T-helper 2 cell treated with Interferon-gamma antibody and Interleukin-4, amounts not matched to agents 100 ng/mL and 5 ng/mL, for 36 hours (primary cell): ENCODE data around the gene SMCP. TPM values are rescaled to one million over a fixed set of nuclear protein-coding genes. Genes with fewer than 3 reads are reported as not detected.

Experiments used
- intact Hi-C: fragments of 100-400 bp; cut with micrococcal nuclease; formaldehyde crosslinking; loops from one replicate; pipeline ENCODE4 v1.15.1; 2023
- total RNA-seq: library from RNA; stranded (reverse); gene quantifications from 2 replicates; pipeline ENCODE4 v1.2.3, GENCODE V29; 2022

Gene SMCP, protein sequence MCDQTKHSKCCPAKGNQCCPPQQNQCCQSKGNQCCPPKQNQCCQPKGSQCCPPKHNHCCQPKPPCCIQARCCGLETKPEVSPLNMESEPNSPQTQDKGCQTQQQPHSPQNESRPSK
- total RNA-seq, result not detected in 2 replicates

DNA sequence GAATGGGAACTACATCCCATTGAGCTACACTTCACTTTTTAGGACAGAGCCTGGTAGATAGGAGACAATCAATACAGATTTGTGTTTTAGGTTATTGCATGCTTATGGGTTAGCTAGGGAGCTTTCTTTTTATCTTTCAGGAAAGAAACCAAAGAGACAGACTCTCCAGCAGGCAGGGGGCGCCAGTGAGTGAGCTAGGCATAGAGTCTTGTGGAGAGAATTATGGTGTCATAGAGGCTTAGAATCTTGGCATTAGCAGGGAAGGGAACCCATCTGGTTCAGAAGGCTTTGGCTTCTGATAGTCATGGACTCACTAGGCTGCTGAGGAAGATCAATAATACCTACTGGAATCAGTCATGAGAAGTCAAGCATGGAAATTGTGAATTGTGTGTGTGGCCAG, at the start of gene SMCP:
Gene SMCP (plus strand): TSS at position 281 of the 400 bp plus-strand sequence. CDS start 6,101 bp downstream, outside the sequence.
- intact Hi-C loops, result no loop called here

DNA sequence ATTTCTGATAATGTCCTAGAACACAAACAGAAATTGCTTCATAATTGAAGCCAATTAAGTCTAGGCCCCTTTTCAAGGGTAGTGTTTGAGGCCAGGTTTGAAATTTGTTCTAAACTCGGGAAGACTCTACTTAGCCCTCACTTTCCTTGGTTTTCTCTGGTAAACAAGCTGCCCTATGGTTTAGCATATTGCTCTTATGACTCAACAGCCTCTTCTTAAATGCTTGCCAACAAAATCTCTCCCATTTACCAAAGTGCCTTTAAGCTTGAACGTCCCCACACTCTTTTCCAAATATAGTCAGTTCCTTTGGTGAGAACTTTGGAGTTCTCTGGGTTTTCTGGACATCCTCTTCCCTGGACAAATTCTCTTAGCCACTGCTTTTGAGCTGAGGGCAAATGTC, 41.3 kb upstream of the SMCP start:
- intact Hi-C loops, result no loop called here

DNA sequence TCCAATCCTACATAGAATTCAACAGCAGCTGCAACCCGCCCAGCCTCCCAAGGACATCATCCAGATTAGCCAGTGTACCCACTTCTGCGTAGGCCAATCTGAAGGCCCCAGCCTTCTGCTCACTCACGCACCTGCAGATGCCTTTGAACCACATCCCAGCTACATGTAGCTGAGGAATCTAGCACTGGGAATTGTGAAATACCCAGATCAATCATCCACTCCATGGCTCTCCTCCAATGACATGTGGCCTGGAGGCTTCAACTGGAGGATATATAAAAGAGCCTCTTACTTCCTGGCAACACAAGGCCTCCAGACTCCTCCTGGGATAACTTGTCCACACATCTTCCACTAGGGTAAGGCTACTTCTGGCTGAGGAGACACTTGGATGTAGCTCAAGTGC, 35.6 kb upstream of the SMCP start, which contains the start of gene LCE6A:
Gene LCE6A (plus strand): TSS at position 301 of the 400 bp plus-strand sequence. CDS start 665 bp downstream, outside the sequence.
- intact Hi-C loops, result no loop called here

DNA sequence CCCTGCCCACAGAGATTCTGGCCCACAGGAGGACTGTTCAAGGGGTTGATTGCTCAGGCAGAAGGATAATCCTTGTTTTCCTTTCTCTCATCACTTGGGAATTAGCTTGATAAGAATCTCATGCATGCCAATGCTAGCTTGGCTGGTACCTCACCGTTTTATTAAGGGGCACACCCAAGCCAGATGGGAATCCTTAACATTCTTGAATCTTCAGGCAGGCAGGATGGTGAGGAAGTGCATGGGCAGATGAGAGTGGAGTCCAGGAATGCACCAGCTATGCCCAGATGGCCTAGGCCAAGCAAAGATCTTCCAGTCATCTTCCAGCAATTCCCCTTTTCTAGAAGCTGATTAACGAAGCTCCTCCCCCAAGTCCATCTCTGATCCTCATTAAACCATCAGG, 22.5 kb upstream of the SMCP start:
- intact Hi-C loops, result no loop called here

DNA sequence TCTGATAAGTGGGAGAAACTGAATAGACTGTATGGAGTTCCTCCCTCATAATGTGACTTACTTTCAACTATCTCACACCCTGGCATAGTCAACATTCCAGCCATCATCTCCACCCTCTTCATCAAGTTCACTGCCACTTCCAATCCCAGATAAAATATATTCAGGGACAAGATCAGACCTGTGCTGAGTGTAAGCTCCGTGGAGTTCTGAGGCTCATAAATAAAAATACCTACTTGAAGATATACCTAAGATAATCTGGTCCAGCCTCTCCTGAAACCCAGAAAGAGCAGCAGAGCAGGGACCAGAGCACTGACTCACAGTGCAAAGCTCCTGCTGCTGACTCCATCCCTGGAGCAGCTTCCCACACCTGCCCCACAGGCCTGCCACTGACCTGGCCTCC, 20.1 kb upstream of the SMCP start:
- intact Hi-C loops, result no loop called here

DNA sequence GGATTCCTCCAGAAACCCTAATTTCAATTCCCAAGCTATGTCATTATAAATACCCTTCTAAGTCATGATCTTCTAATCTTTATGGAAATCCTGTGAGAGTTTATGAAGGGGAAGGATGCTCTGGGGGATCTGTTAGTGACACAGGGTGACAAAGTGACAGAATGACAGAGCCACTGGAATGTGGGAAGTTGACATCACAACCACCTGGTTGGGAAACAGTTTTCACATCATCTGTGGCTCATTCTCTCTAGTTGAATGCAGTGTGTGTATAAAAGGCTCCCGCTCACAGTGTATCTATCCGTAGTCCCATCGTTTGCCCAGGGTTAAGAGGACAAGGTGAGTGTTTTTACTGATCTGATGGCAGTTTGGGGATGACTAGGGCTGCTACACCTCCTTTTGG, 18.4 kb upstream of the SMCP start, which contains the start of gene LCE7A:
Gene LCE7A (plus strand): TSS at position 301 of the 400 bp plus-strand sequence. CDS start 702 bp downstream, outside the sequence.
- intact Hi-C loops, result no loop called here

DNA sequence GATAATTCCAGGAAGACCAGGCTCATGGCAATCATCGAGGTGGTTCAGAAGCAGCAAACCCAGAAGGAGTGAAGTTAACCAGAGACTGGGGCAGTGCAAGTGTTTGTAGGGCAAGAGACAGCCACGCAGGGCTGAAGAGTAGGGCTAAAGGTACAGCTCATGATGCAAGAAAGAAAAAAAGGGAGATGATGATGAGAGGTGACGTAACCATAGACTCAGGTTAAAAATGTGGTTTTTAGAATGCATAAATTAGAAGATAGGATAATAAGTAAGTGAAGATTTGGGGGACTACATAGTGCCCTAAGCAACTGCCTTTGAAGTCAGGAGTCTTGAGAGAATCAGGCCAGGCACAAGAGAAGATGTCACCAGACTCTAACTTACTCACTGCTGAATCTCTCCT, 18.0 kb upstream of the SMCP start:
- intact Hi-C loops, result no loop called here

DNA sequence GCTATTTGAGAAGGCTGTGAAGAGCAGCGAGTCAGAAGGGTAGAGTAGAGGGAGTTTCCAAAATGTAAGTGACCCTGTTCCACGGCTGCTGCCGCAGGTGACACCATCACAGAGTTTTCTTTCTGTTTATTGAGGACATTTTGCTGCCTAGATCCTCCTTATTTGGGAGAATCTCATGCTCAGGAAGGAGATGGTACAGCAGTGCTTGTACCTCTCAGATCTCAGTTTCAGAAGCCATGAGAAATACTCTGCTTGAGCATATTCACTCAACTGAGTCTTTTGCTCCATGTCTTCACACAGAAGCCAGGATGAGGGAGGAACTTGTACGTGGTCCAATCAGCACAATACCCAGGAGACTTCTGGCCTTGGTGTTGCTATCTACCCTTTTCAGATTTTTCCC, 16.7 kb upstream of the SMCP start:
- intact Hi-C loops, result no loop called here

DNA sequence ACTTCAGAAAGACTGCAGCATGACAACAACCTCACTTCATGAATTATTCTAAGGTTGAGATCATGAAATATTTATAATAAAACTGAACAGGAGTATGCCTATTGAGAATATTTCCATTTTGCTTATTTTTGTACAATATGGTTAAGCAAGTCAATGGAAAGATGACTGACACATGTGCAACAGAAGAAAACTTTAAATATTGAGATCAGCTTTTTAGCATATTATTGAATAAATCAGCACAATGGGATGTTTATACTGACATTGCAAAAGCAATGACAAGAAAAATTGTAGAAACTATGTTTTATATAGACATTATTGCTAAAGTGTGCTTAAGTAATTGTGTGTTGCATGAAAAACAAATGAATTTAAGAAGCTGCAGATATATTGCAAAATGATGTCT, 13.7 kb upstream of the SMCP start:
- intact Hi-C loops, result no loop called here

DNA sequence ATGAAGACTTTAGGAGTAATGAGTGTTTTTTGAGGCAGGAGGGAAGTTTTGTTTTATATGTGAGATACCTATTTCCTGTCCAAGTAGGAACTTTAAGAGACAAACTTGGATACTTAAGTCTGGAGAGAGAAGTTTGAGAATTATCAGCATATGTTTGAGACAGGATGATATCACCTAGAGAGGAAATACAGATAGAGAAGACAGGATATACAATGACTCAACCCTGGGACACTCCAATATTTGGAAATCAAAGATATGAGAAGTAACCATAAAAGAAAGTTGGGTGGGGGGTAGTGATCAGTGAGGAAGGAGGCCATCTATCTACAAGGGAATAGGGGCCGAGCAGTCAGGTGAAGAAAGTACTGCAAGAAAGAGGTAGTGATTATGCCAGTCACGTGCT, 11.8 kb upstream of the SMCP start:
- intact Hi-C loops, result no loop called here

DNA sequence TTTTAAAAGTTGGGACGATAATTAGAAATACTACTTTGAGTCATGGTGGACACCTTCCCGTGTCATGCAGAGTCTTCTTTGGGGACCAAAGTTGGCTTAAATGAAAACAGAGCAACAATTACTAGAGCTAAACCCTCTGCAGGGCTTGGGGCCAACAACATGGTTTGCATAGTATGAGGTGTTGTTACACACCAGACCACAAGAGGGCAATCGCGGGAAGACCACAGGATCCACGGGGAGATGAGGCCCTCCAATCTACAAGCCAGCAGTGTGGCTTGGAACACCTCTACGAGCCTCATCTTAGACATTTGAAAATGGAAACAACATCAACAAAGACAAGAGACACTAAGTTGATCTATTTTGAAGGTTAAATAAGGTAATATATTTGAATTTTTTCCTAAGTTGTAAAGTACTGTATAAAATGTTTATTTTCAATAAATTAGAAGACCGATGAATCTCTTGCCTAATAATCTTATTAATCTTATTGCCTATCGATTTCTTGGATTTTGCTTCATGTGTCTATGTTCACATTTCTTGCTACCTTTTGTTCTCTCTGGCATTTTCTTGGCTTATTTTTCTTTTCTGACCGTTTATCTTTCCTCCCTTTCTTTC, 8.2 kb upstream of the SMCP start:
- intact Hi-C loops, result loop anchor here (2.0 kb wide), 1 partner anchor 353 kb away; no protein-coding TSS in a partner anchor

DNA sequence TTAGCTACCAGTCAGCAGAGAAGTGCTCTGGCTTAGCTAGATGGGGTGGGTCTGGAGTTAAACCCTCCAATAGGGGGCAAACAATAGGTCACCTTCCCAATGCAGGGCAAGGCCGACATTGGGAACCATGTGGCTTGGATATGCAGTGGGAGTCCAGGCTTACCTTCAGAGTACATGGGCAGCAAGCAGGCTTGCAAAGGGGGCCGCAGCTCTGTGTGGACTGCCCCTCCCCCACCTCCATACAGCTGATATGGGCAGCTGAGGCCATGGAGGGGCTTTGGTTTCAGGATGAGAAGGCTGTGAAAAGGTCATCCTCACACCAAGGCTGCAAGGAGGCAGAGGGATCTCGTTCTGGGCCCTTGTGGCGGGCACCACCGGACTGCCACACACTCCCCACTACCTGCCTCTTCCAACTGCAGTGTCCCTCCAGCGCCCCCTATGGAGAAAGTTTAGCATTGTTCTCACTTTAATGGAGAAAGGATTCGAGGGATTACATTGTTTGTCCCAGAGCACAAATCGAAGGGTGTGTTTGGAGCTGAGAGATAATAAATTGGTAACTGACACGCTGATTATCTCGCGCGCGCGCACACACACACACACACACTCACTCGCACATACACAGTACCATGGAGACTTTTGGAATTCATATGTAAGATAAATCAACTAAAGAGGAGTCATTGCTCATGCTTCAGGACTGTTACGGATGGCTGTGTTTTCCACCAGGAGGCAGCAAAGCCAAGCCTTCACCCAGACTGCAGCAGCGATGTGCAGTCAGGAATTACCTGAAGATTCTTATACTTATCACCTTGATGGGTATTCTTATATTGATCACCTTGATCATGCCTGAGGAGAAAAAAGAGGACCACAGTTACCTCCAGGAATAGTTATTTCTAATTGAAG, 7.0 kb upstream of the SMCP start:
- intact Hi-C loops, result no loop called here

DNA sequence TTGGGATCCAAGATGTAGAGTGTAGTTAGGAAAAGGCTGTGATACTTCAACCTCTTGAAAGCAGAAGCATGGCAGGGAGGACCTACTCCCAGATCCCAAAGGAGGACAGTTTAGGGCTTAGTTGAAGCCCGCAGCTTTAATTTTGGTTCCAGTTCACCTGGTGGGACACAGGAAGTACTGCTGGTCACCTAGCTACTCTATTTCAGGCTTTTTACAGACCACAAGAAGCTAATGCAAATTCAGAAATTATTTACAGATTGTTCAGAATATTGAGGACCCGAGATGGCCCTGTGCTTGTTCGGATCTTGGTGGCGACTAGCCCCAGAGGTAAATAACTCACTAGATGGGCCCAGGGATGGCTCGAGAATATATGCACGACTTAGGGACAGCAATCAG, 6.4 kb upstream of the SMCP start:
- intact Hi-C loops, result no loop called here

DNA sequence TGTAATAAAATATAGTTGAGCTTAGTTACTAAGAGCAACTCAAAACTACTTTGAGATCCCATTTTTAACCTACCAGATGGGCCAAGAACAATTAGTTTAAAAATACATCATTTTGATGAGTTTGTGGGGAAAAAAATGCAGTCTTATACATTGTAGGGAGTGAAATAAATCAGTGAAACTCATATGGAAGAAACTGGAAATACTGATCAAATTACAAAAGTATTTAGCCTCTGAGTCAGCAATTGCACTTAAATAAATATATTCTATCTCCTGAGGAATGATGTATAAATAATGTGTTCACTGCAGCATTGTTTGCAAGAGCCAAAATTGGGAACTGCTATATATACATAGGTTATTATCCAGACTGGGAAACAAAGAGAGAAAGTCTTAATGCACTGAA, 4.6 kb upstream of the SMCP start:
- intact Hi-C loops, result no loop called here

DNA sequence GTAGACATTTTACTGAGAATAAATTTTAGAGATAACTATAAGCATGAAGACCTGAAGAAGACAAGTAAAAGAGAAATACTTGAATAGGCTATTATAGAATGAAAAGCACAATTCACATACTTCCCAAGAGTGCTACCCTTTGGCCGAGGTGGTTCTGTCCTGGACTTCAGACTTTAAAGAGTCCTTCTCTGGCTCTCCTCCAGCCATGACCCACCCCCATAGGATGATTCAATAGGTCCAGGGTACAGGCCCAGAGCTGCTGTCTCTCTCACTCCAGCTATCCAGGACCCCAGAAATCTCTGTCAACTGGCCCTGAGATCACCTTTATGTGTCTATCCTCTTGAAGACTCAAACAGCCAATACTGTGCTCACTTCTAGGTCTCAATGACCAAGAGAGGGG, 1.3 kb upstream of the SMCP start:
- intact Hi-C loops, result no loop called here

DNA sequence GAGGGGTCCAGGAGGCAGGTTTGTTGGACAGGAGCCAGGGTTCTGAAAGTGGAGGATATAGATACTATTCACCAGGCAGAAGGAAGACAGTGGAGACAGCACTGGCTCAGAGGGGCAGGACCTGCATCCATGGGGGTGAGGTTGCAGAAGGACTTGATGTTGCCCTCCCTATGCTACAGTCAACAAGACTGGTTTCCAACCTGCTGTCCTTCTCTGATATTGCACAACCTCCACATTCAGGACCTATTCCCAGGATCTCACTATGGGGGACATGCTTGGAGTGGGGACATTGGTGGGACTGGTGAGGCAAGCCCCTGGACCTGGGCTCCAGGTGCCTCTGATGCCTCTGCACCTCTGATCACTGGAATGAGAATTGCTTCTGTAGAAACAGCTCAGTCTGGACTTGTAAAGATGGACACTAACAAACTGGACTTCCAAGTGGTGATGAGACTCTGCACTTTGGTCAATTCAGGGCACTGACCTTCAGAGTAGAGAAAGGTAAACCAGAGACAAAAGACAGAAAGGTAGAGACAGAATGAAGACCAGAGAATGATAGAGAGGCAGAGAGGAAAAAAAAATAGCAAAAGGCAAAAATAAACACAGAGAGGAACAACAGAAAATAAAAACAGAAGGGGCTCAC, 1.6 kb downstream of the SMCP start:
- intact Hi-C loops, result no loop called here

DNA sequence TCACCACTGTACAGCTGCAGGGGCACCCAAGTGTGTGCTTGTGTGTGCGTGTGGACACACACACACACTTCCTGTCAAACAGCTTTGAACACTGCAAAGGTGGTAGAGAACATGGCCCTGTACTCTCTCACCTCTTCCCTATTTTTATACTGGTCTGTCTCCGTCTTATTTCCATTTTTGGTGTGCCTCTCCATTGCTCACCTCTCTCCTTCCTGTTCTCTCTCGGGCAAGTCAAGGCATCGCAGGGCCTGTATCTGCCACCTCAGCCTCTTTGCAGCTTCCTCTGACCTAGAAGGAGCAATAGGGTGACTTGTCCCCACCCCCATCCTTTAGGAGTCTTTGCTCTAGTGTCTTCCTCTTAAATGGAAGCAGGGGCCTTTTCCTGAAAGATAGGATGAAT, 2.2 kb downstream of the SMCP start:
- intact Hi-C loops, result no loop called here

DNA sequence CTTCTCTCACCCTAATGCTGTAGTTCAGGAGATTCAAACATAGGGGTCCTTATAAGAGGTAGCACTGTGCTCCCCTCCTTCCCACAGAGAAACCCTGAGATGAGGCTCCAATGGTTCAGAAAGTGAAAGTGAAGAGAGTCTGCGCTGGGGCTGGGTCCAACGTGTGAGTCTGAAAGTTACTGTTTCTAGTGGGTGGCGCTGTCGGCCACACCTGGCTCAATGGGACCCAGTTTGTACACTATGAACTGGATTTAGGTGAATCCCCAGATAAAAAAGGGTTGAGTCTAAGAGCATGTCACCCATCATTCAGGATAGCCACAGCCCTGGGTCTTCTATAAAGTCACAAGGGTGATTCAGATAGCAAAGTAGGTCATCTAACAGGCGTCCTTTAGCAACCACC, 2.8 kb downstream of the SMCP start:
- intact Hi-C loops, result no loop called here

DNA sequence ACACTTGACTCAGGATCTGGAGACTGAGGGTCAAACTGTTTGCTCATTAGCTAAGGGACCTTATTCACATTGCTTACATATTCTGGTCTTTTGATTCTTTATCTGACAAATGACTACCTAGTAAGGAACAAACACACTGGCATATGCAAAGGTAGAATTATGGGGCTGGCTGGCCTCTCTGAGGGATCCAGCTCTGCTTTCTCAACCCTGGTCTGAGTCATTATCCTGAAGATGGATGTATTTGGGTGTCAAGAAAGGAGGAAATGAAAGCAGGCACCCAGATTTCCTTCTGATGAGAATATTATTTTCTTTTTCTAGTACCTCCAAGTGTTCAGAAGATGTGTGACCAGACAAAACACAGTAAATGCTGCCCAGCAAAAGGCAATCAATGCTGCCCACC, 6.0 kb downstream of the SMCP start:
- intact Hi-C loops, result no loop called here

DNA sequence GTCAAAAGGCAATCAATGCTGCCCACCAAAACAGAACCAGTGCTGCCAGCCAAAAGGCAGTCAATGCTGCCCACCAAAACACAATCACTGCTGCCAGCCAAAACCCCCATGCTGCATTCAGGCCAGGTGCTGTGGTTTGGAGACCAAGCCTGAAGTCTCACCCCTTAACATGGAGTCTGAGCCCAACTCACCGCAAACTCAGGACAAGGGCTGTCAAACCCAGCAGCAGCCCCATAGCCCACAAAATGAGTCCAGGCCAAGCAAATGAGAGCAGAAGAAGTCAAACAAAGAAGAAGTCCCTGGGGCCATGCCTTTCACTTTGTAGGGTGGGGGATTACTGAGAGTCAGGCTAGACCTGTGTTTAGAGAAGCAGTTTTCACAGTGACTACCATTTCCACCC, 6.4 kb downstream of the SMCP start:
- intact Hi-C loops, result no loop called here

DNA sequence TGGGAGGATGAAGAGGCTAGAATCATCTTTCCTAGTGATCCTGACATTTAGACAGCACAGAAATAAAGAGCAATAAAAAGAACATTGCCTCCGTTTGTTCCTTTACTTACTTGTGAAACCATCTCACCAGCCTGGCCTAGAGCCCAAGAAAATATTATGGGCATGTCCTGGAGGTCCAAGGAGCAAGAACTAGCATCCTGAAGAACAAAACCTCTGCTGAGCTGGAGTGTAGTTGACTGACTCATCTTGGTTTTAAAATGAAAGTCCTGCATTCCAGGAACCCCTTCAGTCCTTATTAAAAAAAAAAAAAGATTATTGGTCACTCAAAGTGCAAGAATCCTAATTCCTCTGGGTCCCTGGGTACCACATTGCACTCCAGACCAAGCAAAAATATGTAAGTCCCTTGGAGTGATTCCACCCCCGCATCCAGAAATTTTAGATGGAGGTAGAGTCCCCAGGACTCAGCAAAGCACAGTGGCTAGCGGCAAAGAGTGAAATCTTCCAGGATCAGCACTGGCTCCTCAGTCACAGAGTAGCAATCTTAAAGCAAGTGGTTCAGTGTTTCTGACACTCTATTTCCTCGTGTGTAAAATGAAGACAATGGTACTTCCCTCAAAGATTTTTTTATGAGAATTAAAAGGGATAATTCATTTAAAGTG, 7.0 kb downstream of the SMCP start:
- intact Hi-C loops, result no loop called here
